IPS-20b (cell line): ENCODE results near the gene VAT1L.

Experiments used
- H3K27ac ChIP-seq: one replicate; pipeline ENCODE4 v1.5.1; 2013; ENCODE audit warnings: low read length
- H3K27me3 ChIP-seq: 2 replicates; pipeline ENCODE4 v1.6.1; 2013; ENCODE audit warnings: mild to moderate bottlenecking, low read length, inconsistent platforms; ENCODE audit not compliant: insufficient read depth
- H3K36me3 ChIP-seq: 2 replicates; pipeline ENCODE4 v1.6.1; 2013; ENCODE audit warnings: low read depth, mild to moderate bottlenecking, inconsistent platforms, low read length, moderate library complexity; ENCODE audit not compliant: insufficient read depth
- H3K4me1 ChIP-seq: 2 replicates; pipeline ENCODE4 v1.6.1; 2013; ENCODE audit warnings: mild to moderate bottlenecking, control low read depth, inconsistent platforms, low read length, moderate library complexity; ENCODE audit not compliant: insufficient read depth
- H3K4me3 ChIP-seq: 2 replicates; pipeline ENCODE4 v1.5.1; 2013; ENCODE audit warnings: mild to moderate bottlenecking, low read length, inconsistent platforms
- H3K9ac ChIP-seq: 2 replicates; pipeline ENCODE4 v1.6.1; 2013; ENCODE audit warnings: low read depth, mild to moderate bottlenecking, inconsistent platforms, low read length, moderate library complexity
- H3K9me3 ChIP-seq: 2 replicates; pipeline ENCODE4 v1.6.1; 2013; ENCODE audit warnings: mild to moderate bottlenecking, low read depth, low read length, inconsistent platforms; ENCODE audit not compliant: insufficient read depth

VAT1L gene

GRCh38 chr16:78022347-78023060, 234.1 kb downstream of the VAT1L start, which contains the start of gene CLEC3A:
CLEC3A (plus strand) TSS chr16:78022548; CDS start chr16:78022627, 79 bp downstream.
- Histone ChIP-seq H3K27me3 (no peaks in the 10 kb centered on the region), H3K4me3 (no peak within 1 kb of the TSS), H3K27ac (no peak within 1 kb of the TSS), H3K36me3 (no peaks in the 10 kb centered on the region), H3K4me1 (peaks cover 10% of the 10 kb centered on the region; the same call in 1 of the 2 replicates), H3K9me3 (no peaks in the 10 kb centered on the region), H3K9ac (no peak within 1 kb of the TSS)

DNA sequence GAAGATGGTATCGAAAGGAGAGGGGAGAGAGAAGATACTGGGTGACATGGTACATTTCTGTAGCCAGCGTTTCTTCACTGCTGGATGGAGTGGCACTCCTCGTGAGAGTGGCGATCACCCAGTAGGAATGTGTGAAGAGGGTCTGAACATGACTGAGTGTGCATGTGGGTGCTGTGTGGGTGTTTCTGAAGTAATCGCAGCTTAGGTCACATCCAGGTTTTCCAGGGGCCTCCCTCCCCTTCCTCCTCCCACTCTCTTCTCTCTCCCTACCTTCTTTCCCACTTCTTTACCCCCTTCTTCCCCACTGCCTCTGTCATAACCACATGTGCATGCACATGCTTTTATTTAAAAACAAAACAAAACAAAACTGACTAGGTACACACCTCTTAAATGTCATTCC, 235.8 kb downstream of the VAT1L start:
- Histone ChIP-seq H3K36me3 (no peaks in the 10 kb centered on the region), H3K4me3 (no peak overlapping the region), H3K9me3 (no peaks in the 10 kb centered on the region), H3K4me1 (peaks cover 10% of the 10 kb centered on the region; the same call in 1 of the 2 replicates), H3K27ac (no peak overlapping the region), H3K9ac (no peak overlapping the region), H3K27me3 (no peaks in the 10 kb centered on the region)

DNA sequence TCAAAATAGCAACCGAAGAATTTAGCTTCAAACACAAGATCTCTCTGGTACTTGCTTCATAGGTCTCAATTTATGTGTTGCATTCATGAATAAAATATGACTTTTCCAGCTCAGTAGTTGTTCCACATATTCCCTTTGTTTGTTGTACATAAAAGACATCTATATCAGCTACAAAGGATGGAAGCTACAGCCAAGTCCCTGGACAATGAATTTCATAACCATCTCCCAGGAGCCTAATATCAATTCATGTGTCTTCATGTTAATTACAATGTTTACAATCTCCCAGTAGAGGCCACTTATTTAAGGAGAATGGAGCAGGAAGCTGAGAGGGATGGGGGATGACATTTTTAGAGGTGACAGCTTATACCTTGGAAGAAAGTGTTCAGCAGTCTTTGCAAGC, 237.3 kb downstream of the VAT1L start:
- Histone ChIP-seq H3K9ac (no peak overlapping the region), H3K36me3 (no peaks in the 10 kb centered on the region)

DNA sequence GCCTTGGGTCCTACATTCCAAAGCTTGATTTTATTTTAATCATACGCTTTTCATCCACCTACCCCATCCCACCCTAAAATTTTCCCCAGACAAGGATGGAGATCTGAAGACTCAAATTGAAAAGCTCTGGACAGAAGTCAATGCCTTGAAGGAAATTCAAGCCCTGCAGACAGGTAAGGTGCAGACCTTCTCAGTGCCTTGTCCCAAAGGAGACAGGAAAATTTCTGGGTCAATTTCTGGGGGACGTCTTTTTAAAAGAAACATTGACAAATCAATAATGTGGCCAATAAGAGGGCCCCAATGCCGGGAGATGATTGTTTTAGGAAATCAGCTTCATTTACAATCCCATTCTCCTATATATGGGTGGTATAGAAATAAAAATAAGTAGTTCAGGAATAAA, 239.7 kb downstream of the VAT1L start:
- Histone ChIP-seq H3K4me3 (no peak overlapping the region), H3K4me1 (0 out of 2 replicates have a peak, but pooled peaks cover 2% of the 10 kb centered on the region), H3K27ac (no peak overlapping the region), H3K9me3 (no peaks in the 10 kb centered on the region), H3K27me3 (no peaks in the 10 kb centered on the region), H3K36me3 (no peaks in the 10 kb centered on the region), H3K9ac (no peak overlapping the region)

More for the DNA sequence above, 237.3 kb downstream of the VAT1L start:
- Histone ChIP-seq H3K4me3 (no peak overlapping the region), H3K27ac (no peak overlapping the region), H3K4me1 (peaks cover 10% of the 10 kb centered on the region; the same call in 1 of the 2 replicates), H3K27me3 (no peaks in the 10 kb centered on the region), H3K9me3 (no peaks in the 10 kb centered on the region)
